Loucy (cell line): ENCODE data around the gene COL6A2.
"Not testable (repeated sequence)": the region's sequence is repeated elsewhere in the genome, so short reads cannot be mapped to it uniquely, and the experiment has no call there.

ENCODE experiments used
- CTCF ChIP-seq: fragments of 200-600 bp; sonication (generic); conservative IDR thresholded peaks from 2 replicates; pipeline ENCODE4 v1.5.1; 2014; ENCODE audit warnings: mild to moderate bottlenecking, antibody characterized with exemption, low read length
- EZH2phosphoT487 ChIP-seq: fragments of 200-600 bp; IDR thresholded peaks from 2 replicates; pipeline ENCODE4 v1.6.1; 2018; ENCODE audit warnings: antibody characterized with exemption, mild to moderate bottlenecking, moderate library complexity, borderline replicate concordance

- TF ChIP-seq CTCF, EZH2phosphoT487: not testable (repeated sequence)
Observed at GRCh38 chr21:46170436-46171193, 72.7 kb downstream of the COL6A2 start.
